ENCODE results near the gene BRMS1.
"Not testable (repeated sequence)": the region's sequence is repeated elsewhere in the genome, so short reads cannot be mapped to it uniquely, and the experiment has no call there.

BRMS1 gene

DNA sequence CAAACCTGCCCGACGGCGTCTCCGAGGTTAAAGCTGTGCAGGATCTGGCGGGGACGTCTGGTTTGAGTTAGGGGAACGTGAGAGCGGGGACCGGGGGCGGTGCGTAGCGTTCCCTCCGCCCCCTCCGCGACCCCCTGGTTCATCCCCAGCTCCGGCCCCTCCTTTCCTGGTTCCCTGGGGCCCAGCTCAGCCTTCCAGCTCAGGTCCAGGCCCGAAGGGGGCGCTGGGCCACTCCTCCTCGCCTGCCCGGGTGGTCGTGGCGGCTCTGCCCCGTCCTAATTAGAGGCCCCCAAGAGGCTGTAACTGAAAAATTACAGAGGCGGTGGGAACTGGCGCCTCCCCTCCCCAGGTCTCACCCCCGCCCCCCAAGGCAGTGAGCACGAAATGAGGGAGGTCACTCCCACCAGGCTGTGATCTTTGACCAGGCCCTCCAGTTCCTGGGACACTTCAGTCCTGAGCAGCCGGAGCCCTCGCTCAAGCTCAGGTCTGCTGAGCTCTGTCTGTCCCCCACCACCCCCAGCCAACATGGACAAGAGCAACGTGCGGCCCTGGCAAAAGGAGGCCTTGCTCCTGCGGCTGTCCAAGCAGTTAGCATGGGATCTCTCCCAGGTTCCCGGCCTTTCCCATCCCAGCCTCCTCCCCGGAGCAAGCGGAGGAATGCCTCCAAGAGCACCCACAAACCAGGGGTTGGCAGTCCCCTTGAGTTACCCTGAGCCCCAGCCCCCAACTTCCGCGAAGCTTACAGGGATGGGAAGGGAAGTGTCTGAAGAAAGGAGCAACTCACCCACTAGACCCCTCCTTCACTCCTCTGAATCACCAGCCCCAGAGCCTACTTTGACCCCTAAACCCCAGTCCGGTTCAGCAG, 31.4 kb downstream of the BRMS1 start:
- peak; percentile 42 for TF ChIP-seq CTCF (IDR thresholded peaks at IDR 0.05; ENCODE audit: low read depth, low read length)
- in situ Hi-C loops (cut with HindIII; ENCODE audit: low sequenced_read_pairs) = no loop called here
- H3K4me3 ChIP-seq (ENCODE audit: low read depth, low read length) = peak overlapping the region; percentile 57
- no peak for DNase-seq (ENCODE audit: low read depth, low spot score)

DNA sequence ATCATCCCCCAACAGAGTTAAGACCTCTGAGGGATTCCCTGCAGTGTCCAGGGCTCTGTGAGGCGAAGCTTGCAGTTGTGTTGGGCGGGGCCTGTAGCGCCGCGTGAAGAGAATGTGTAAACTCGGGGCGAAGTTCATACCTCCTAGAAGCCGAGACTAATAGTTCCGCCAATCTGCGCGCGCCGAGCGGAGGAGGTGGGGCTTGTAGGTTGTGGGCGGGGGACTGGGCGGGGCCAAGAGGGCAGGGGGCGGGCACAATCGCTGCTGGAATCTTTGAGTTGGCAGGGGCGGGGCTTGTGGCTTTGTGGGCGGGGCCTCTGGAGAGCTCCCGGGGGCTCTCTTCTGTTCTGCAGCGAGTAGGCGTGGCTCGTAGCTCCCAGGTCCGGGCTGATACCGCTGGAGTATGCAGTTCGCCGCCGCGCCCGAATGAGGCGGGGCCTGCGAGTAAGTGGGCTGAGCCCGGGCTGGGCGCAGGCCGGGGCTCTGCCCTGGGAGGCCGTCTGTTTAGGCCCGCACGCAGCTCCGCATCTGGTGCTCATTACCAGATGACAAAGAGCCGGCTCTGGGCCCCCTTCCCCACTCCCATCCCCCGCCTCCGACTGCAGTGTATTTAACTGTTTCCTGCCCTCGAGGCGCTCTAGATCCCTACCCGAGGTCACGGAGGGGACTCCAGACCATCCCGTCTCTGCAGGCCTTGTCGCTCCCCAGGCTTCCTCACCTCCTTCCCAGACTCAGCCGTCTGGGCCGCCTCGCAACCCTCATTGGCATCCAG, 32.2 kb downstream of the BRMS1 start:
- H3K4me3 ChIP-seq (ENCODE audit: low read depth, low read length) = peak overlapping the region; percentile 57
- DNase-seq (ENCODE audit: low read depth, low spot score) = peak; percentile 100
- no peak for TF ChIP-seq CTCF (IDR thresholded peaks at IDR 0.05; ENCODE audit: low read depth, low read length)
- in situ Hi-C loops (cut with HindIII; ENCODE audit: low sequenced_read_pairs) = no loop called here

DNA sequence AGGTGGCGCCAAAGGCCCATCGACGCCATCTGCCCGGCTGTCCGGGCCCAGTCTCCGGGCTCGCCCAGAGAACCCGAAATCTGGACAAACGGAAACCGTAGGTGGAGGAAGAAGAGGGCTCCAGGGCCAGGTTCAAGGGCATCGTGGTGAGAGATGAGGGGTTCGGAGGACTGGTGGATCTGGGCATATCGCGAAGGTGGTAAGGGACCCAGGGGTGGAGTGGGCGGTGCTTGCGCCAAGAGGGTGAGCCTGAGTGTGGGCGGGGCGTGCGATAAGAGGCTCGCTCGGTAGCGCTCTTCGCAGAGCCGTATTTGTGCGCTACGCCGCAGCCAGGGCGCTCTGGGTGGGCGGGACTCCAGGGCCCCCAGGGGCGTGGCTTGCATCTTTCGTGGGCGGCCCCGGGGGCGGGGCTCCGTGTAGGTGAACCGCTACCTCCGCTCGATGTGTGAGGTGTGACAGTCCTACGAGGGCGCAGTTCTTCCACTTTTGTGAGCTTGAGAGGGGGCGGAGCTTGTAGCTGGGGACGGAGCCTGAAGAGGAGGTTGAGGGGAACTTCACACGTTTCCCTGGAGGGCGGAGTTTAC, 32.8 kb downstream of the BRMS1 start:
- in situ Hi-C loops (cut with HindIII; ENCODE audit: low sequenced_read_pairs) = no loop called here
- TF ChIP-seq CTCF (IDR thresholded peaks at IDR 0.05; ENCODE audit: low read depth, low read length) = no peak
- peak; percentile 97 for DNase-seq (ENCODE audit: low read depth, low spot score)
- peak overlapping the region; percentile 40 for H3K4me3 ChIP-seq (ENCODE audit: low read depth, low read length)

DNA sequence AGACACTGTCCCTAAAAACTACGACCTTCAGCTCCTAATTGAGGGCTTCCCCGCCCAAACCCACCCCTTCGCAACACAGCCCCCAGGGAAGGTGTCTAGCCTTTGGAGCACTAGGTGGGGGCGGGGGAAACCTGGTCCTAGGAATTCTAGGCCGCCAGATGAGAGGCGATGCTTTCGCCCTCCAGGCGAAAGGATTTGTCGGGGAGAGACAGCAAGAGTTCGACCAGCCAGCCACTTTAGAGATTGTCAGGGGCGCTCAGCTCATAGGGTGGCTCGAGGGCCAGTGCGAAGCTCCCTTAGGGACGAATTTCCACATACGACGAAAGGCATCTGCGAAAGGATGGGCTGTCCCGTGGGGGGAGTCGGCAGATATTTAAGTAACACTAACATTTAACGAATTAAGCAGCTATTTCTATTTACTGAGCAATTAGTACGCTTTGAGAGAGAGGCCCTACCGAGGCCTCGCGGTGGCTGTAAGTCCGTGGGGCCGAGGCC, 33.4 kb downstream of the BRMS1 start:
- peak overlapping the region; percentile 40 for H3K4me3 ChIP-seq (ENCODE audit: low read depth, low read length)
- in situ Hi-C loops (cut with HindIII; ENCODE audit: low sequenced_read_pairs) = no loop called here
- peak; percentile 95 for TF ChIP-seq CTCF (IDR thresholded peaks at IDR 0.05; ENCODE audit: low read depth, low read length)

DNA sequence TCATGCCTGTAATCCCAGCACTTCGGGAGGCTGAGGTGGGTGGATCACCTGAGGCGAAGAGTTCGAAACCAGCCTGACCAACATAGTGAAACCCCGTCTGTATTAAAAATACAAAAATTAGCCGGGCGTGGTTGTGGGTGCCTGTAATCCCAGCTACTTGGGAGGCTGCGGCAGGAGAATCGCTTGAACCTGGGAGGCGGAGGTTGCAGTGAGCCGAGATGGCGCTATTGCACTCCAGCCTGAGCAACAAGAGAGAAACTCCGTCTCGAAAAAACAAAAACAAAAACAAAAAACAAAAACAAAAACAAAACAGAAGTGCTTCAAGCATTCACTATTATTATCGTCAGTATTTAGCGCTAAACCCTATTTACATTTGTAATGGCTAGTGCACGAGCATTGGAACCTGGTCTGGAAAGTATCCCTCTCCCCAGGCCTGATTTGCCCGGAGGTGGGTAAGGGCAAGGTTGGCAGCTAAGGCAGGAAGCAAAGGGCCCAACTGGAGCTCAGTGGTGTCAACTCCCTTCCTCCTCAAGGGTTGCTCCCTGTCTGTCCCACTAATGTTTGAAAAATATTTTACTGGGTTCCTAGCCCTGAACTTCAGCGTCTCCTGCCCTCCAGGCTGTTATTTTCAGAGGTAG, 34.0 kb downstream of the BRMS1 start:
- DNase-seq (ENCODE audit: low read depth, low spot score); in situ Hi-C loops (cut with HindIII; ENCODE audit: low sequenced_read_pairs); H3K4me3 ChIP-seq (ENCODE audit: low read depth, low read length): not testable (repeated sequence)

More for the DNA sequence above, 33.4 kb downstream of the BRMS1 start:
- no peak for DNase-seq (ENCODE audit: low read depth, low spot score)

- DNase-seq (ENCODE audit: low read depth, low spot score) = no peak
- no peak overlapping the region for H3K4me3 ChIP-seq (ENCODE audit: low read depth, low read length)
- no peak for TF ChIP-seq CTCF (IDR thresholded peaks at IDR 0.05; ENCODE audit: low read depth, low read length)
- in situ Hi-C loops (cut with HindIII; ENCODE audit: low sequenced_read_pairs) = no loop called here
Observed at GRCh38 chr11:66310324-66310723, 34.6 kb downstream of the BRMS1 start.
